Measurements from ENCODE around the gene RAD9B.

- TF ChIP-seq ELF4 (CRISPR knock-in tag; IDR thresholded peaks at IDR 0.05) (peak; percentile 7; the same call in 1 of the 2 replicates), POLR2A (conservative IDR thresholded peaks at IDR 0.05) (peak; percentile 97), PHF8 (IDR thresholded peaks at IDR 0.05; ENCODE audit: borderline replicate concordance, low read length) (peak; percentile 98)
These were observed at the start of gene RAD9B, which contains the start of gene VPS29 for GRCh38 chr12:110501752-110502738.

Measured in K562 (cell line).